ENCODE results near the gene APOBEC3F. TPM values are rescaled to one million over a fixed set of nuclear protein-coding genes. Genes with fewer than 3 reads are reported as not detected.
"Not testable (repeated sequence)": the region's sequence is repeated elsewhere in the genome, so short reads cannot be mapped to it uniquely, and the experiment has no call there.

APOBEC3F gene
- total RNA-seq, 1 donor from 2014 or later: 5.9 TPM

GRCh38 chr22:39063904-39064303 is 23.2 kb downstream of the APOBEC3F start:
- H3K9me3 Mint-ChIP-seq; H3K27ac Mint-ChIP-seq (ENCODE audit: unreplicated experiment); DNase-seq (ENCODE audit: low read depth, low spot score); H3K36me3 Mint-ChIP-seq (ENCODE audit: low read depth); H3K4me3 Mint-ChIP-seq; H3K4me1 Mint-ChIP-seq; H3K27me3 Mint-ChIP-seq (ENCODE audit: low read depth): not testable (repeated sequence)

GRCh38 chr22:39066442-39067276 is 26.0 kb downstream of the APOBEC3F start:
- not testable (repeated sequence) for DNase-seq (ENCODE audit: low read depth, low spot score); H3K4me1 Mint-ChIP-seq; H3K36me3 Mint-ChIP-seq (ENCODE audit: low read depth); H3K27me3 Mint-ChIP-seq (ENCODE audit: low read depth); H3K9me3 Mint-ChIP-seq; H3K4me3 Mint-ChIP-seq; H3K27ac Mint-ChIP-seq (ENCODE audit: unreplicated experiment)

- Mint-ChIP-seq H3K9me3 (no peaks in the 10 kb centered on the region), H3K4me1 (peaks cover 4% of the 10 kb centered on the region)
Measured at GRCh38 chr22:39068033-39068785, 27.5 kb downstream of the APOBEC3F start.

DNA sequence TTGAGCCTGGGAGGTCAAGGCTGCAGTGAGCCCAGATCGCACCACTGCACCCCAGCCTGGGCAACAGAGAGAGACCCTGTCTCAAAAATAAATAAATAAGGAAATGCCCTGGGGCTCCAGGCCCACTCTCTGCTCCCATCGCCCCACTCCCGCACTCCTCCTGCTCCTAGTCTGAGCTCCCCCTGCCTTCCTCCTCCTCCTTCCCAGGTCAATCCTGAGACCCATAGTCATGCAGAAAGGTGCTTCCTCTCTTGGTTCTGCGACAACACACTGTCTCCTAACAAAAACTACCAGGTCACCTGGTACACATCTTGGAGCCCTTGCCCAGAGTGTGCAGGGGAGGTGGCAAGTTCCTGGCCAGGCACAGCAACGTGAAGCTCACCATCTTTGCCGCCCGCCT is 29.5 kb downstream of the APOBEC3F start:
- DNase-seq (ENCODE audit: low read depth, low spot score): no peak
- Mint-ChIP-seq H3K4me1 (peaks cover 7% of the 10 kb centered on the region), H3K4me3 (no peak overlapping the region), H3K27ac (ENCODE audit: unreplicated experiment) (no peak overlapping the region), H3K27me3 (ENCODE audit: low read depth) (no peaks in the 10 kb centered on the region), H3K9me3 (no peaks in the 10 kb centered on the region), H3K36me3 (ENCODE audit: low read depth) (no peaks in the 10 kb centered on the region)
- no peak for TF ChIP-seq CTCF (conservative IDR thresholded peaks at IDR 0.05)

More at GRCh38 chr22:39068033-39068785, 27.5 kb downstream of the APOBEC3F start:
- Mint-ChIP-seq H3K36me3 (ENCODE audit: low read depth) (no peaks in the 10 kb centered on the region), H3K27me3 (ENCODE audit: low read depth) (no peaks in the 10 kb centered on the region), H3K27ac (ENCODE audit: unreplicated experiment) (no peak overlapping the region), H3K4me3 (no peak overlapping the region)
- DNase-seq (ENCODE audit: low read depth, low spot score): no peak
- peak; percentile 39 for TF ChIP-seq CTCF (conservative IDR thresholded peaks at IDR 0.05)

DNA sequence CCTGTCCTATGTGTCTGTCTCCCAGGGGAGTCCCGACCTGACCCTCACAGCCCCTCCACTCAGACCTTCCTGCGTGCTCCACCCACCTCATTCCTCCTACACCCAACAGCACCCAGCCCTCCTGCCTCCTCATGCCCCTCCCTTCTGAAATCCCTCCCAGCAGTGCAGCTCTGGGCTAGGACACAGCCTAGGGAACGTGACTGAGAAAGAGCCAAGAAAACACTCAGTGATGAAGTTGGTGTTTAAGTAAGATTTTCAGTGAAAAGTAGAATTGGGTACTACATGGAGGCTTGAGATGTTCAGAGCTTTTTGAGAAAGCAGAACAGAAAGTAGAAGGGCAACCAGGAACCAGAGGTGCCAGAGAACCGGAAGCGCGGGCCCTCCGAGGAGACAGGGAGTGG is 31.9 kb downstream of the APOBEC3F start:
- H3K4me3 Mint-ChIP-seq; H3K27ac Mint-ChIP-seq (ENCODE audit: unreplicated experiment); DNase-seq (ENCODE audit: low read depth, low spot score); H3K36me3 Mint-ChIP-seq (ENCODE audit: low read depth); H3K9me3 Mint-ChIP-seq; H3K27me3 Mint-ChIP-seq (ENCODE audit: low read depth): not testable (repeated sequence)
- H3K4me1 Mint-ChIP-seq: peaks cover 21% of the 10 kb centered on the region

- Mint-ChIP-seq H3K4me1 (peaks cover 30% of the 10 kb centered on the region), H3K9me3 (no peaks in the 10 kb centered on the region), H3K27ac (ENCODE audit: unreplicated experiment) (no peak overlapping the region), H3K4me3 (no peak overlapping the region), H3K27me3 (ENCODE audit: low read depth) (no peaks in the 10 kb centered on the region), H3K36me3 (ENCODE audit: low read depth) (no peaks in the 10 kb centered on the region)
- no peak for TF ChIP-seq CTCF (conservative IDR thresholded peaks at IDR 0.05)
- no peak for DNase-seq (ENCODE audit: low read depth, low spot score)
Measured at GRCh38 chr22:39073981-39074380, 33.3 kb downstream of the APOBEC3F start.

DNA sequence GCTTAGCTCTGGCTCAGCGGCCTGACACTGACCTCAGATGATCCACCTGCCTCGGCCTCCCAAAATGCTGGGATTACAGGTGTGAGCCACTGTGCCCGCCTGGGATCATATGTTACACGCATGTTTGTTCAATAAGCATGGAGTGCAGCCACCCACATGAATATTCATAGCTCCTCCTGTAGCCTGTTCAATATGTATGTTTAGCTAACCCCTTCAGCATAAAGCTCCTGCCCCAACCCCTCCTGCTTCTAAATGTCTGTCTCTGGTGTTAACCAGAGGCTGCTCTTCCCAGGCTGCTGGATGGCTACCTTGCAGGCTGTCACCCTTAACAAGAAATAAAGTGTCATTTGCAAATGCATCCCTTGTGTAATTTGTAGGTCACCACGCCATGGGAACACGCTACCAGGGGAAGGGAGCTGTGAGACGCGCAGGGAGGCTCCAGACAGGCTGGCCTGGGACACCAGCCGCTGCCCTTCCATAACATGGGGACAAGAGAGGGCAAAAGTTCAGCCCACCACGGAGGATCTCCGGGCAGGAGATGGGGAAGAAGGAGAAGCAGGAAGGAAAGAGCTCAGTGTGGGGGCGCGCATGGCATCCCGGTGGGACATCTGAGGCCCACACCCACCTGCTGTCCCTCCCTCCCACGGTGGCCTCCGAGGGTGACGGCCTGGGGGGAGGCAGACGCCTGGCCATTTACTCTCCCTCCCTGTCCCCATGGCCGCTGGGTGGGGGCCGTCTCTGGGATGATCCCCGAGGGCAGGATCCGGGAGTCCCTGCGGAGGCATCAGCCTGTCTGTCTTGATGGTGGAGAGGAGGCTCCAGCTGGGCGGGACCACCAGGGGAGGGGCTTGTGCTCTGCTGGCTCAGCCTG is 35.7 kb downstream of the APOBEC3F start:
- H3K27me3 Mint-ChIP-seq (ENCODE audit: low read depth); H3K27ac Mint-ChIP-seq (ENCODE audit: unreplicated experiment); DNase-seq (ENCODE audit: low read depth, low spot score); H3K36me3 Mint-ChIP-seq (ENCODE audit: low read depth); H3K9me3 Mint-ChIP-seq: not testable (repeated sequence)
- Mint-ChIP-seq H3K4me1 (peaks cover 35% of the 10 kb centered on the region), H3K4me3 (peak overlapping the region; percentile 5)

- Mint-ChIP-seq H3K27ac (ENCODE audit: unreplicated experiment) (peak within 1 kb of the TSS; percentile 35), H3K4me3 (peak within 1 kb of the TSS; percentile 5), H3K4me1 (peaks cover 35% of the 10 kb centered on the region)
- not testable (repeated sequence) for H3K36me3 Mint-ChIP-seq (ENCODE audit: low read depth); H3K27me3 Mint-ChIP-seq (ENCODE audit: low read depth); H3K9me3 Mint-ChIP-seq; DNase-seq (ENCODE audit: low read depth, low spot score)
Measured at GRCh38 chr22:39077026-39077840, 36.6 kb downstream of the APOBEC3F start, which contains the start of gene APOBEC3G. Gene APOBEC3G (plus strand): TSS chr22:39077275. CDS start chr22:39077362, 87 bp downstream.

DNA sequence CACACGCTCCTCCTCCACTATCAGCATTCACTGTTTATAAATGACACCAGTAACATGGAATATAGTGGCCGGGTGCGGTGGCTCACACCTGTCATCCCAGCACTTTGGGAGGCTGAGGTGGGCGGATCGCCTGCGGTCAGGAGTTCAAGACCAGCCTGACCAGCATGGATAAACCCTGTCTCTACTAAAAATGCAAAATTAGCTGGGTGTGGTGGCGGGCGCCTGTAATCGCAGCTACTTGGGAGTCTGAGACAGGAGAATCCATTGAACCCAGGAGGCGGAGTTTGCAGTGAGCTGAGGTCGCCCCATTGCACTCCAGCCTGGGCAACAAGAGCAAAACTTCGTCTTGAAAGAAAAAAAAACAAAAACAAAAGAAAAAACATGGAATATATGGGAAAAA is 37.2 kb downstream of the APOBEC3F start:
- not testable (repeated sequence) for DNase-seq (ENCODE audit: low read depth, low spot score); H3K36me3 Mint-ChIP-seq (ENCODE audit: low read depth); H3K4me3 Mint-ChIP-seq; H3K27me3 Mint-ChIP-seq (ENCODE audit: low read depth); H3K9me3 Mint-ChIP-seq
- Mint-ChIP-seq H3K4me1 (peaks cover 35% of the 10 kb centered on the region), H3K27ac (ENCODE audit: unreplicated experiment) (peak overlapping the region; percentile 35)

Data from neural crest cell (in vitro differentiated cells).